Limb (tissue), 2 donors: Measurements from ENCODE around the gene ZGPAT.

Experiments used
- DNase-seq, 2 donors: peaks; one replicate each; pipeline ENCODE4 v3.0.0-alpha.2; 2016; ENCODE audit errors: extremely low spot score in 2 of 2

Gene ZGPAT

DNA sequence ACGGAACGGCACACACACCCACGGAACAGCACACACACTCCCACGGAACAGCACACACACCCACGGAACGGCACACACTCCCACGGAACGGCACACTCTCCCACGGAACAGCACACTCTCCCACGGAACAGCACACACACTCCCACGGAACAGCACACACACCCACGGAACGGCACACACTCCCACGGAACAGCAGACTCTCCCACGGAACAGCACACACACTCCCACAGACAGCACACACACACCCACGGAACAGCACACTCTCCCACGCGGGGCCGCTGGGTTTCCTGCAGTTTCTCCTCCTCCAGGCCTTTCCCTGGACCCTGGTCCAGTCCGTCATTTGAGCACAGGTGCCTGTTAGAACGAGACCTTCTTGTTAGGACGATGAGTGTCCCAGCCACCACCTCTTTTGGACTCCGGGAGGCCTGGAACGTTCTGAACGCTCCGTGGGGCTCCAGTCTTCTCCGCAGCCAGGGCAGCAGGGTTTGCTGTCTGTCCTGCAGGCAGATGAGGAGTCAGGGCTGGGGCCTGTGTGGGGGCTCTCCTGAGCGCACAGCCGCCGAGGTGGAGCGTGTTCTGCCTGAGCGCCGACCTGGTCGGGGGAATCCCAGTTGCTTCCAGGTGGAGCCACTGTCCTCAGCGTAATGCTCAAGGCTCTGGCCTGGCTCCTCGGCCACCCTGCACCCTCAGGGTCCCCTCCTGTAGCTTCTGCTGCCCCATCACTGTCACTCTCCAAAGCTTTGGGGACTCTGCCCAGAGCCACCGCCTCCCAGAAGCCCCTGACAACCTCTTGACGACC lies 29.0 kb upstream of the ZGPAT start:
- no peak for DNase-seq

DNA sequence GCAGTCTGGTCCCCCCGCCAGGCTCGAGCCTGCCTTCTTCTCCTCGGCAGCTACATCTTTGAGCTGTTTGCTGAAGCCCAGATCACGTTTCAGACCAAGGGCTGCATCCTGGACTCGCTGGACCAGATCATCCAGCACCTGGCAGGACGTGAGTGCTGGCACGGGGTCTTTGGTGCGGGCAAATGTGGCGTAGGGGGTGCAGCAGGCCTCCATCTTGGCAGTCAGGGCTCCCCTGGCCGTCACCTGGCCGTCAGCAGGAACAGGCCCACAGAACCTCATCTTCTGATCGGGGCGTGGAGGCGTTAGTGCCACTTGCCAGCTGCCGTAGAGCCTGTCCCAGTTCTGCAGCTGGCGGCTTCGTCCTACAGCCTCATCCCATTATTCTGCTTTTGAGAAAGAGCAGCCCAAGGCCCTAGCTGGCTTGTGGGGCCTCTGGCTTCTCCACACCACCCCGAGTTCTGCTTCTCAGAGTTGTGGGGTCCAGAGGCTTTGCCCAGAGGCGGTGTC lies 28.0 kb upstream of the ZGPAT start:
- DNase-seq: no peak

DNA sequence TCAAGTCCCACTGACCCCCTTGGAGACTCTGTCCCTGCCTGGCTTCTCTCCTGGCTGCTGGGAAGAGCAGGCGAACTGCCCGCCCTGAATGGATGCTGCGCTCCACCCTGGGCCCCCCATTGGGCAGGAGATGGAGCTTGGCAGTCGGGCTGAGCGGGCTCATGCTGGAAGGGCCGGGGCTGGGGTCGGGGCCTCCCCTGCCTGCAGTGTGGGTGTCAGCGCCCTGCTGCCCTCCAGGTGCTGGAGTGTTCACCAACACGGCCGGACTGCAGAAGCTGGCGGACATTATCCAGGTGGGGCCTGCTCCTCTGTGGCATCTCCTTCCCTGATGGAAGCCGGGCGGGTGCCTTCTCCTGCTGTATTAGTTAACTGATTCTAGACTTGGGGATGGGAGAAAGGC lies 27.4 kb upstream of the ZGPAT start:
- no peak for DNase-seq

DNA sequence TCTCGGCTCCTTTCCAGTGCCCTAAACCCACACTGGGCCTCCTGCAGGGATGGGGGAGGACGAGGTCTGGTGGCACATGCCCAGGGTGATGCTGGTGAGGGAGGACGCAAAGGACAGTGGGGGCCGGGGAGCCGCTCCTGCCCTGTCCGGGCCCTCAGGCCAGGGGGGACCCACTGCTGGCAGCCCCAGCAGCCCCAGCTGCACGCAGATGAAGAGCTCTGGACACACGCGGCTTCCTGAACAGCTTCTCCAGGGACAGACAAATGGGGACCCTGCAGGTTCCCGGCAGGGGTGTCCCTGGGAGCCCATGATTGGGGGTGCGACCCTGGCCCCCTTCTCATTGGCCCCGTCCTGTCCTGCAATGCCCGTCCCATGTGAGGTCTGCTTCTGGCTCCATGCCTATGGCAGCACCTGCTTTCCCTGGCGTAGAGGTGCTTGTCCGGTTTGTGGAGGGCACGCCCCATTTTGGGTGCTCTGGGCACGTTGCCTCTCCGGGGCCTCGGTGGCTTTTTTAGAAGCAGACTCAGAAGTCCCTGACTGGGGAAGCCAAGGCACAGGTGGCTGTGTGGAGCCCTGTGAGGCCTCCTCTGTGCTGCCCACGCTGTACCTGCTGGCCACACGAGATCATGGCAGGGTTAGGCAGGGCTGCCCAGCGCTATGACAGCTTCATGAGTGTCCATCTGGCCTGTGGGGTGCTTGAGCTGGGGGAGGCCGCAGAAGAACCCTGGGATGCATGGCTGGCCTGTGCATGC lies 26.8 kb upstream of the ZGPAT start:
- no peak for DNase-seq

DNA sequence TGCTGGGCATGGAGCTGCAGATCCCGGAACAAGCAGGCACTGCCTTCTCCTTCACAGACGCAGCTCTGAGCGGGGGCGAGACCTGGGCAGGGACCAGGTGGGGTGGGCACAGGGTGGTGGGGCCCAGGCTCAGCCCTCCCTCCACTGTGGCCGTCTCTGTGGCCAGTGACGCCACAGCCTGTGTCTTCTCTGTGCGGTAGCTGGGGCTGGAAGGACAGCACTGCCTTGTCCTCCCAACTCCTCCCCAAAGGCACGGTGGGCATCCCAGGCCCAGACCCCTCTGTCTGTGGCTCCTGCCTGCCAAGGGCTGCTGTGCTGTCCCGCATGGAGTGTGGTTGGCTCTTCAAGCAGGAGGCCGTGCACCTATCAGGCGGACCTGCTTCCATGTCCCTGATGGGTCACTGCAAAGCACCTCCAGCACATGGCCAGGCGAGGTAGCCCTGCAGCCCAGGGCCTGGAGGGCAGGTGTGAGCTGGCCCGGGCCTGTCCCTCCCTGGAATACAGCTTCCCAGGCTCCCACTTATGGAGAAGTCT lies 26.2 kb upstream of the ZGPAT start:
- DNase-seq: no peak

DNA sequence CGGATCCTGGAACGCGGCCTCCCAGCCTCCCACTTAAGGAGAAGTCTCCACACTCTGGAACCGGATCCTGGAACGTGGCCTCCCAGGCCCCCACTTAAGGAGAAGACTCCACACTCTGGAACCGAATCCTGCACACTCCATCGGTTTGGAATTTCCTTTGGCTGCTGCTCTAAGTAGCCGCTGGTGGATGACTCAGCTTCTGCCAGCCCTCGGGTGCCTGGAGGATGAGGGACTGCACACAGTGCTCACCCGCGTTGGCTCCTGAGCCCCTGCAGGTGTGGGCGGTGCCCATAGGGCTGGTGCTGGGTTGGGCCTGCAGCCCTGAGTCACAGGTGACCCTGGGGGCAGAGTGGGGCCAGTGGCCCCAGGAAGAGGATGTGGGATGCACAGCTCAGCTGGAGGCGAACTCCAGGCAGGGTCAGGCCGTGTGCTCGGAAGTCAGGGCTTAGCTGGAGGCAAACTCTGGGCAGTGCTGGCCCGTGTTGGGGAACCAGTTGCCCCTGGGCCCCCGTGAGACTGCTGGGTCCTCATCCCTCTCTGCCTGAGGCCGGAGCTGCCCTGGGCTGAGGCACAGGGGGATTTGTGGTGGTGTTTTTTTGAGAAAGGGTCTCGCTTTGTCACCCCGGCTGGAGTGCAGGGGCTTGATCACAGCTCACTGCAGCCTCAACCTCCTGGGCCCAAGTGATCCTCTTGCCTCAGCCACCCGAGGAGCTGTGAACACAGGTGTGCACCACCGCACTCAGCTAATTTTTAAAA lies 25.3 kb upstream of the ZGPAT start:
- no peak for DNase-seq

DNA sequence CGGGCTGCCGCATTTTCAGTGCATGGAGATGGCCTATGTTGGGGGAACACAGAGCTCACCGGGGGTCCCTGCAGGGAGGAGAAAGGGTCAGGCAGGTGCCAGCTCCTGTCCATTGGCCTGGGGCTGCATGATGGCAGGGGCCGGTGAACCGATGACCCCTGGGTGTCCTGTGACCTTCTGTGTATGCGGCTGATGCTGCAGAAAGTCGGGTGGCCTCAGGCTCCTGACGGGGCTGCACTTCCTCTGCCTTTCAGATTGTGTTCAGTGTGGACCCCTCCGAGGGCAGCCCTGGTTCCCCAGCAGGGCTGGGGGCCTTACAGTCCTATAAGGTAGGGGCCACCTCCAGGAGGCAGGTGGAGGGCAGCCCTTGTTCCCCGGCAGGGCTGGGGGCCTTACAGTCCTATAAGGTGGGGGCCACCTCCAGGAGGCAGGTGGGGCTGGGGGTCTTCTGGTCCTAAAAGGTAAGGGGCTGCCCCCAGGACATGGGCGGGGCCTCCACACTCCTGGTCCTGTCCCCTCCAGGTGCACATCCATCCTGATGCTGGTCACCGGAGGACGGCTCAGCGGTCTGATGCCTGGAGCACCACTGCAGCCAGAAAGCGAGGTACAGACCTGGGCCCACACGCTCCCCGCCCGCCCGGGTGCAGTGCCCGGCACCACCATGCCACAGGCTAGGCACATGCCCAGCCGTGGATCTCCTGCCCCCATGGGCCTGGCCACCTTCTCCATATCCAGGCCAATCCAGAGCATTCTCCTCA lies 22.4 kb upstream of the ZGPAT start:
- DNase-seq: no peak

DNA sequence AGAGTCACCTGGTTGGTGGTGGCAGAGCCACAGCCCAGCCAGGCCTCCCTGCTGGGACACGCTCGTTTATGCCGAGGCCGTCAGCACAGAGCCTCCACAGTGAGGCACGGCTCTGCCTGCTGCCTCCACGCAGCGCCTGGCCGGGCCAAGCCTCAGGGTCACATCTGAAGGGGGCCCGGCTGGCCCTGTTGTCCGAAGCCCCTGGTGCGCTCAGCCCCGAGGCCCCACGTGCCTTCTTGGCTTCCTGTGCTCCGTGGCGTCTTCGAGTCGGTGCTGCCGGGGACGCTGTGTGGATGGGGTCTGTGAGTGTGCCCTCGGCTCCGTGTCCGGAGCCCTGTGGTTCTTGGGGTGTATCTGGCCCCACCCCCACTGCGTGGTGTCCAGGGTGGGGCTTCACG lies 21.7 kb upstream of the ZGPAT start:
- no peak for DNase-seq

DNA sequence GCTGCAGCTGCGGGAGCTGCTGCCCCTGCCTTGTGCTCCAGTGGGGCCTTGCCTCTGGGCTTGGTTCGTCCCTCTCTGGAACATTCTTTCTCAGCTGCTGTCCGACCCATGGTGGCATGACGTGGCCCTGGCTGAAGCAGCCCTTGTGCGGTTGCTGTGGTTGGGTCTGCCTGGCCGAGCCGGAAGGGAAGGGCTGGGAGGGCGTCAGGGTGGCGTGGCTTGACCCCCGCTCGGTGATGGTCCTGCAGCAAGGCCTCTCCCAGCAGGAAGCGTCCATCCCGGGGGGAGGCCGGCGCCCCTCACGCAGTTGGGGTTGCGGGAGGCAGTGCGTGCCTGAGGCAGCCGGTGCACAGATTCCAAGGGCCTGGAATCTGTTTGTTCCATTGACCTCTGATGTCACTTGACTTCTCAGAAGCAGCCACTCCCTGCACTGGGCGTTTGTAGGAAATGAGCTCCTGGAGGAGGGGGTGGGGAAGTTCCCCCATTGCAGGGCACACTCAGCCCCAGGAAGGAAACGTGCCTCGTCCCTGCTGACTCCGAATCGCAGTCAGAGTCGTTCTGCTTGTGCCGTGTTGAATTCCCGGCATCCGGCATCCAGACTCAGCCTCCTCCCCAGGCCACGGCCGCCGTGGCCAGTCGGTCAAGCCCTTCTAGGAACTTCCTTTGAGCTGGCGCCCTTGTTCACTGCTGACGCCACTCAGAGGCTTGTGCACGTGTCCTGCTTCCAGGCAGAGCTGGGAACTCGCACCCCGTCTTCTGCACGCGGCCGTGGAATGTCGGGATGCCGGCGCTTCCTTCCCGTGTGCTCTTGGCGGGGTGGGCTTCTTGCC lies 21.1 kb upstream of the ZGPAT start:
- DNase-seq: peak in 1 of 2 donors; percentile 58

DNA sequence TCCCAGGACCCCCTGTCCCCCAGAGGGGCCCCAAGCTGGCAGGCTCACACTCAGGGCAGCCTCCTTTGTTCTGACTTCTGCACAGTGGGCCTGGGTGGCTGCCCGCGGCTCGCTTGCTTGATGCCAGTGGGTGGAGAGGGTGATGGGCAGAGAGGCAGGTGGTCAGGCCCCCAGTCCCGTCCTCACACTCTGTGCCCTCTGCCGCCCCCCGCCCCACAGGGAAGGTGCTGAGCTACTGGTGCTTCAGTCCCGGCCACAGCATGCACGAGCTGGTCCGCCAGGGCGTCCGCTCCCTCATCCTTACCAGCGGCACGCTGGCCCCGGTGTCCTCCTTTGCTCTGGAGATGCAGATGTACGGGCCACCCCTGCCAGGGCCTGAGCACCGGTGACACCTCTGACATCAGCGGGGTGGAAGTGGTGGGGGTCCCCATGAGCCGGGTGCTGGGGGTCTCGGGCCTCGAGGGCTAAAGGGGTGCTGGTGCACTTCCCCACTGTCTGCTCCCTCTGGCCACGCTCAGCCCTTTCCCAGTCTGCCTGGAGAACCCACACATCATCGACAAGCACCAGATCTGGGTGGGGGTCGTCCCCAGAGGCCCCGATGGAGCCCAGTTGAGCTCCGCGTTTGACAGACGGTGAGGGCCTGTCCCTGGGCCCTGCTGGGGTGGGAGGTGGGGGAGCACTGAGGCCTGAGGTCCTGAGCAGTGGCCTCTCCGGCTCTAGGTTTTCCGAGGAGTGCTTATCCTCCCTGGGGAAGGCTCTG lies 20.2 kb upstream of the ZGPAT start:
- no peak for DNase-seq

DNA sequence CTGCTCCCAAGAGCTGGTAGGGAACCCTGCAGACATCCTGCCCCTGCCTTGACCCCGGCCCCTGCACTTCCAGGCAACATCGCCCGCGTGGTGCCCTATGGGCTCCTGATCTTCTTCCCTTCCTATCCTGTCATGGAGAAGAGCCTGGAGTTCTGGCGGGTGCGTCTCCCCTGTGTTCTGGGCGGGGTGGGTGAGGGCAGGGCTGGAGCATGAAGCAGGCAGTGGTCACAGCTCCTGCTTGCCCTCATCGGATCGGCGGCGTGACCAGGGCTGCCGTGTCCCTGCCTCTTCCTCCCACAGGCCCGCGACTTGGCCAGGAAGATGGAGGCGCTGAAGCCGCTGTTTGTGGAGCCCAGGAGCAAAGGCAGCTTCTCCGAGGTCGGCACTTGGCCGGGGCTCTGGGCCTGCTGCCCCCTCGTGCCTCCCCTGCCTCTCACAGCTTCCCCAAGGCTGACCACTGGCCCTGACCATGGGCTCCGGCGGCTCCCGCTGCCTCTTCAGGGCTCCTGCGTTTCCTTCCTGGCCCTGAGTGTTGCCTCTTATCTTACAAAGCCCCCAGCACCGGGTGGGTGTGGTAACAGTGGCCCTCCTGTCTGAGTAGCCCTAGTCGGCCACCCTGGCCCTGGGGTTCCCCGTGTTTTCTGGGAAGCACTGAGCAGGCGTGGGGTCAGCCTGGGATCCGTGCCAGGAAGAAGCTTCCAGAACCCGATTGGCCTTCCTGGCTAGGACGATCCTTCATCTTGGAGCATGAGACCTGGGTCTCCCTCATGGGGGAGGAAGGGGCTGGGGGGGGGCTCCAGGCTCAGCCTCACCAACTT lies 19.4 kb upstream of the ZGPAT start:
- no peak for DNase-seq

DNA sequence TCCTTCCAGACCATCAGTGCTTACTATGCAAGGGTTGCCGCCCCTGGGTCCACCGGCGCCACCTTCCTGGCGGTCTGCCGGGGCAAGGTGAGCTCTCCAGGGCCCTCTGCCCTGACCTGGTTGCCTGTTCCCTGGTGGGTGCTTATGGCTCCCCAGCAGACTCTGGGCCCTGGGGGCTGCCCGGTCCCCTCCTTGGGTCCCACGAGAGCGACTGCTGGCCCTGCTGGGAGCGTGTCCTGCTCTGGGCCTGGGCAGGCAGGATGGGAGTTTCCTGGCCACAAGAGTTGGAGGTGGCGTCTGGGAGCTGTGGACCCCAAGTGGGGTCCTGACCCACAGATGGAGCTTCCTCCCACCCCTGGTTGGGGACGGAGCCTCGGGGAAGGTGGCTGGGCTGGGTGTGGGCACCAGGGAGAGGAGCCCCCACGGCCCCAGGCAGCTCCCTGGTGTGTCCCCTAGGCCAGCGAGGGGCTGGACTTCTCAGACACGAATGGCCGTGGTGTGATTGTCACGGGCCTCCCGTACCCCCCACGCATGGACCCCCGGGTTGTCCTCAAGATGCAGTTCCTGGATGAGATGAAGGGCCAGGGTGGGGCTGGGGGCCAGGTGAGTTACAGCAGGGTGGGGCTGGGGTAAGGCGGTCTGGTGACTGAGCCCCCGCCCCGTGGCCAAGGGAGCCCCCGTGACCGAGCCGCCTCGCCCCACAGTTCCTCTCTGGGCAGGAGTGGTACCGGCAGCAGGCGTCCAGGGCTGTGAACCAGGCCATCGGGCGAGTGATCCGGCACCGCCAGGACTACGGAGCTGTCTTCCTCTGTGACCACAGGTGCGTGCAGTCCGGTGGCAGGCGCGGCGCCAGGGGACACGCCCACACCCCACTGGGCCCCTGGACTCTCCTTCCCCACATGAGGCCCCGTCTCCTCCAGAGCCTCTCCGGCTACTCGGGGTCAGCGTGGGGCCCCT lies 18.5 kb upstream of the ZGPAT start:
- peak in 1 of 2 donors; percentile 36 for DNase-seq

DNA sequence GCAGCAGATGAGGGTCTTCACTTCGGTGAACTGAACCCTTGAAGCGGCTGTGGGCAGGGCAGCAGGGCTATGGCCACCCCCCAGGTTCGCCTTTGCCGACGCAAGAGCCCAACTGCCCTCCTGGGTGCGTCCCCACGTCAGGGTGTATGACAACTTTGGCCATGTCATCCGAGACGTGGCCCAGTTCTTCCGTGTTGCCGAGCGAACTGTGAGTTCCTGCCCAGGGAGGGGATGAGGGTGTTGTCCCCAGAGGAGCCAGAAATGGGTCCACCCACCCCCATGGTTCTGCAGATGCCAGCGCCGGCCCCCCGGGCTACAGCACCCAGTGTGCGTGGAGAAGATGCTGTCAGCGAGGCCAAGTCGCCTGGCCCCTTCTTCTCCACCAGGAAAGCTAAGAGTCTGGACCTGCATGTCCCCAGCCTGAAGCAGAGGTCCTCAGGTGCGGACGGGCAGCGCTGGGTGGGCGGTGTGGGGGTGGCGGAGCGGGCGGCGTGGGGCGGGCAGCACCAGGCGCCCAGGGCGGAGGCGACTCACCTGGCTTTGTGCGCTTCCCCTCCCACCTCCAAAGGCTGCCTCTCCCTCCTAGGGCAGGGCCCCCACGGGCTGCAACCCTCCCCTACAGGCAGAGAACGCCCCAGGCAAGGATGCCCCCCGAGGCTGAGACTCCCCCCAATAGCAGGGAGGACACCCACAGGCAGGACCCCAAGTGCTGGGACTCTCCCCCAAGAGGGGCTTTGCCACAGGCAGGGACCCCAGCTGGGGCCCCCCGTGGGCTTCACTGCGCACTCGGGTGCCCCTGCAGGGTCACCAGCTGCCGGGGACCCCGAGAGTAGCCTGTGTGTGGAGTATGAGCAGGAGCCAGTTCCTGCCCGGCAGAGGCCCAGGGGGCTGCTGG lies 17.6 kb upstream of the ZGPAT start:
- DNase-seq: no peak

DNA sequence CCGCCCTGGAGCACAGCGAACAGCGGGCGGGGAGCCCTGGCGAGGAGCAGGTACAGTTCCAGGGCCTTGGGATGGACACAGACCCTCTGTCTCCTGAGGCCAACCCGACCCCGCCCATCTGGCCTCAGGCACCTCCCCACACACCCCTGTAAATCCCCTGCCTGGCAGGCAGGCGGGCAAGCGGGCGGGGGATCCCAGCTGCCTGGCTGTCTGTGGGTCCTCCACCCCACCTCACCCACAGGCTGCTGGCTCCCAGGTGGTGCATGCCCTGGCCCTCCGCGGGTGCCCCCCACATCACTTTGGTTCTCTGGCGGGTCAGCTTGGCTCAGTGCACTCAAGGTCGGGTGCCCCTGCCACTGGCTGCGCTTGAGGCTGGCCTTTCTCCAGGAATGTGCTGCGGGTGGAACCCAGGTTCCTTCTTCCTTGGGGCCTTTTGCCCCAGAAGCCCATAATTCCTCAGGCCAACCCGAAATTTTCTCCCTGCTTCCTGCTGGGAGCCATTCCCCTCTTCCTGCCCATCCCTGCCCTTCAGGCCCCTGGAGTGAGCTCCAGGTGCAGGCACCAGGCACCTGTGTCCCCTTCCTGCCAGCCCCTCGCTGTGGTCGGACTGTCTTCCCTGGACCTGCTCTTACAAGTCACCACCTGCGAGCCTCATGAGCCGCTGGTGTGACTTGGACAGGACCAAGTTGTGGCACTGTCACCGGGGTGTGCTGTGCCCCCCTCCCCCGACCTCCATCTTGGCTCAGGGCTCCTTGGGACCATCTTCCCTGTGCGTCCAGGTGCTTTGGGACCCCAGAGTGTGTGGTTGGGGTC lies 16.7 kb upstream of the ZGPAT start:
- peak in 1 of 2 donors; percentile 33 for DNase-seq

DNA sequence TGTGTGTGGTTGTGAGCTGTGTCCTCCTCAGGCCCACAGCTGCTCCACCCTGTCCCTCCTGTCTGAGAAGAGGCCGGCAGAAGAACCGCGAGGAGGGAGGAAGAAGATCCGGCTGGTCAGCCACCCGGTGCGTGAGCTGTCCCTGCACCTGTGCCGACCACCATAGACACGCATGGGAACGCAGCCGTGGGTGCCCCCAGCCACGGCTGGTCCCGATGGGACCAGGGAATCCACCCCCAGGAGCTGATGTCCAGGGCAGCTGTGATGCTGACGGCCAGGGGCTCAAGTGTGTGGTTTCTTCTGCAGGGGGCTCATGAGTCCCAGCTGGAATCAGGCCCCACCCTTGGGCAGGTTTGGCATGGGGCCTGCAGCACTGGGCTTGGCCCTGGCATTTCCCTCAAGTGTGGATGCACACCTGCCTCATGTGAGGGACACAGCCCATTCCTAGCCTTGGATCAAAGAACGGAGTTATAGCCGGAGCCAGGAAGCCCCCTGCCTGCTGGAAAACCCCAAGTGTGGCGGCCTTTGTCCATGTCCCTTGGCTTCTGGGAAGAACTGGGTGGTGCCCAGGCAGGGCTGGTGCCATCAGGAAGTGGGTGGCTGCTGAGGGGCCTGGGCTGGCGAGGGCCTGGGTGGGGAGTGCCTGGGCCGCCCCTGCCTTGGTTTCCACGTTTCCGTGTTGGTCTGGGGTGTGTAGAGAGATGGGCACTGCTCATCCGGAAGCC lies 16.0 kb upstream of the ZGPAT start:
- DNase-seq: no peak
